PC-9 (cell line): ENCODE results near the gene GPC1.

Experiments used
- EZH2 ChIP-seq: fragments of 200-600 bp; sonication (generic); IDR thresholded peaks from 2 replicates; pipeline ENCODE4 v1.8.0; 2017; ENCODE audit warnings: antibody characterized with exemption, low read depth
- TF ChIP-seq, protein P1 (sequence below): fragments of 200-600 bp; sonication (generic); conservative IDR thresholded peaks from 2 replicates; pipeline ENCODE4 v1.6.1; 2017; ENCODE audit warnings: mixed run types, antibody characterized with exemption, mild to moderate bottlenecking, moderate library complexity

DNA sequence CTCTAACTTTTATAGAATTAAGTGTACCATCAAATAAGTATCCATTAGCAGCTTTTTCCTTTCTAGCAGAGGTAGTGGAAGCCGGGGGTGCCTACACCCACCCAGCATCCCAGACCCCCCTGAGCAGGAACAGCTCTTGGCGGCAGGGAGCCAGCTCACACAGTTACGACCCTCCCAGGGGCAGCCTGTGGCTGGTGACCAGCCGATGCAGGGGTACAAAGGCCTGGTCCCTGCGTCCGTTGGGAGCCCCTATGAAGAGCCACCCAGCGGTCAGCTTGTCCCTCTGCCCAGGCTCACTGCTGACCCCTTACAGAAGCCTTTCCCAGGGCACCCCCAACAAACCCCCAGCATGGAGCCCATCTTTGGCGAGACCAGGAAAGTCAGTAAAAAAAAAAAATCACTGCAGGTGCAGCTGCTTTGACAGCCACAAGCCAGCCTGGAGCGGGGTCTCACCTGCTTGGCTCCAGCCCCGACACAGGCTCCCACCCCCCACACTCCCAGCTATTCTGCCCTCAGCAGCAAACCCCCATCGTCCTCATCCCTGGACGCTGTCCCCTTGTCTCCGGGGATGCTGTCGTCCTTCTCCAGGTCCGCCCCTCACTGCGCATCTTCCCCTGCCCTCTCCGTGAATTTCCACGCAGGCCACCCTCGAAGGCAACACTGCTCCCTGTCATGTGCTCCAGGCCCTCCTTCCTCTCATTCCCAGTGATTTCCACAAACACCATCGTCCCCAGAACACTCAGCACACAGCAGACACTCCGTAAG, 43.1 kb downstream of the GPC1 start:
- TF ChIP-seq, protein P1, sequence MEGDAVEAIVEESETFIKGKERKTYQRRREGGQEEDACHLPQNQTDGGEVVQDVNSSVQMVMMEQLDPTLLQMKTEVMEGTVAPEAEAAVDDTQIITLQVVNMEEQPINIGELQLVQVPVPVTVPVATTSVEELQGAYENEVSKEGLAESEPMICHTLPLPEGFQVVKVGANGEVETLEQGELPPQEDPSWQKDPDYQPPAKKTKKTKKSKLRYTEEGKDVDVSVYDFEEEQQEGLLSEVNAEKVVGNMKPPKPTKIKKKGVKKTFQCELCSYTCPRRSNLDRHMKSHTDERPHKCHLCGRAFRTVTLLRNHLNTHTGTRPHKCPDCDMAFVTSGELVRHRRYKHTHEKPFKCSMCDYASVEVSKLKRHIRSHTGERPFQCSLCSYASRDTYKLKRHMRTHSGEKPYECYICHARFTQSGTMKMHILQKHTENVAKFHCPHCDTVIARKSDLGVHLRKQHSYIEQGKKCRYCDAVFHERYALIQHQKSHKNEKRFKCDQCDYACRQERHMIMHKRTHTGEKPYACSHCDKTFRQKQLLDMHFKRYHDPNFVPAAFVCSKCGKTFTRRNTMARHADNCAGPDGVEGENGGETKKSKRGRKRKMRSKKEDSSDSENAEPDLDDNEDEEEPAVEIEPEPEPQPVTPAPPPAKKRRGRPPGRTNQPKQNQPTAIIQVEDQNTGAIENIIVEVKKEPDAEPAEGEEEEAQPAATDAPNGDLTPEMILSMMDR: no peak
- TF ChIP-seq EZH2: no peak
